Kidney (tissue), 14 donors: ENCODE data around the gene GGT7. TPM values are rescaled to one million over a fixed set of nuclear protein-coding genes. Genes with fewer than 3 reads are reported as not detected.

Experiments used
- DNase-seq, 5 donors: peaks; one replicate each; pipeline ENCODE4 v3.0.0-alpha.2; 2013 to 2020
- FAIRE-seq: peaks from 2 replicates; lab custom pipeline; 2012; peaks lifted over from hg19 to GRCh38; lab: Jason Lieb, UNC
- H3K27ac ChIP-seq, 2 donors: one replicate each; pipeline ENCODE4 v1.7.0; 2013; ENCODE audit warnings: low read depth in 2 of 2, low read length in 2 of 2, inconsistent platforms in 1 of 2
- H3K27me3 ChIP-seq: one replicate; pipeline ENCODE4 v1.7.1; 2013; ENCODE audit warnings: low read length, inconsistent platforms; ENCODE audit not compliant: control insufficient read depth, insufficient read depth
- H3K36me3 ChIP-seq, 3 donors: one replicate each; pipeline versions ENCODE4 v1.7.0 to v1.7.1; 2013; ENCODE audit warnings: low read length in 3 of 3, control low read depth in 1 of 3, inconsistent platforms in 1 of 3; ENCODE audit not compliant: insufficient read depth in 3 of 3, control insufficient read depth in 2 of 3
- H3K4me1 ChIP-seq, 3 donors: one replicate each; pipeline versions ENCODE4 v1.7.0 to v1.7.1; 2013; ENCODE audit warnings: low read length in 3 of 3, inconsistent platforms in 1 of 3, low read depth in 1 of 3; ENCODE audit not compliant: control insufficient read depth in 2 of 3, insufficient read depth in 2 of 3
- H3K4me3 ChIP-seq, 3 donors: one replicate each; pipeline versions ENCODE4 v1.7.0 to v1.8.1; 2013; ENCODE audit warnings: low read length in 3 of 3, control low read depth in 1 of 3, inconsistent platforms in 1 of 3
- H3K9ac ChIP-seq, 3 donors: one replicate each; pipeline versions ENCODE4 v1.7.0 to v1.7.1; 2013; ENCODE audit warnings: low read length in 3 of 3, control low read depth in 1 of 3, inconsistent platforms in 1 of 3
- H3K9me3 ChIP-seq, 3 donors: one replicate each; pipeline versions ENCODE4 v1.7.0 to v1.7.1; 2013; ENCODE audit warnings: low read length in 3 of 3, control low read depth in 1 of 3, inconsistent platforms in 1 of 3; ENCODE audit not compliant: control insufficient read depth in 2 of 3, insufficient read depth in 1 of 3
- CTCF ChIP-seq: IDR thresholded peaks from 3 replicates; pipeline ENCODE4 v1.5.1; 2012; ENCODE audit warnings: mild to moderate bottlenecking, moderate library complexity, borderline replicate concordance; ENCODE audit not compliant: insufficient read depth; ENCODE audit errors: extremely low read depth
- intact Hi-C: fragments of 100-400 bp; cut with DNase I; formaldehyde crosslinking; loops from one replicate; pipeline ENCODE4 v1.11.1; 2022
- polyA plus RNA-seq: library from polyadenylated mRNA; stranded (reverse); fragments of 350-450 nt; fragmentation: Illumina TruSeq; extraction: RNeasy Lipid Tissue Mini Kit (QIAGEN cat#74804); gene quantifications from one replicate; pipeline ENCODE4 v1.2.3, GENCODE V29; 2014; ENCODE audit warnings: low read depth, low replicate concordance; ENCODE audit not compliant: insufficient read depth
- total RNA-seq: library from RNA; stranded (reverse); fragmentation: NEBNext Ultra II Directional; extraction: Animal tissue kit (Norgen Biotek cat#: 25700); gene quantifications from one replicate; pipeline ENCODE4 v1.2.1, GENCODE V29; 2021
- donor health status: control.
- donor health status: control.
- donor health status: control.
- donor health status: control.
- donor health status: control.
- donor health status: DM: yes; HTN: yes; CAD: no.
- donor health status: Normal renal cell carcinoma (clear cell type).

GGT7 gene
- total and polyA plus RNA-seq, 2 donors from 2014 or later: 24.3 to 27.0 TPM

GRCh38 chr20:34852298-34852697 lies 20.4 kb downstream of the GGT7 start:
- Histone ChIP-seq H3K9me3 (no peaks in the 10 kb centered on the region), H3K36me3 (peaks cover 0 to 48% (median 20%) of the 10 kb centered on the region in 3 donors), H3K9ac (no peak overlapping the region), H3K27me3 (no peaks in the 10 kb centered on the region), H3K27ac (no peak overlapping the region), H3K4me3 (no peak overlapping the region), H3K4me1 (no peaks in the 10 kb centered on the region)
- no peak for TF ChIP-seq CTCF
- DNase-seq (no peak), FAIRE-seq (no peak)
- intact Hi-C loops: no loop called here

- intact Hi-C loops: no loop called here
- no peak for DNase-seq
Observed at GRCh38 chr20:34850969-34851368, 21.7 kb downstream of the GGT7 start.

GRCh38 chr20:34849778-34850177 lies 22.9 kb downstream of the GGT7 start:
- DNase-seq (no peak), FAIRE-seq (no peak)
- H3K36me3 ChIP-seq: peaks cover 0 to 32% (median 13%) of the 10 kb centered on the region in 3 donors
- H3K4me3 ChIP-seq: no peak overlapping the region
- no peaks in the 10 kb centered on the region for H3K9me3 ChIP-seq
- H3K27me3 ChIP-seq: no peaks in the 10 kb centered on the region
- TF ChIP-seq CTCF: no peak
- H3K4me1 ChIP-seq: no peaks in the 10 kb centered on the region
- intact Hi-C loops: no loop called here
- no peak overlapping the region for H3K9ac ChIP-seq
- H3K27ac ChIP-seq: no peak overlapping the region

More at GRCh38 chr20:34850969-34851368, 21.7 kb downstream of the GGT7 start:
- H3K9me3 ChIP-seq: no peaks in the 10 kb centered on the region
- peaks cover 0 to 41% (median 17%) of the 10 kb centered on the region in 3 donors for H3K36me3 ChIP-seq
- no peak for FAIRE-seq
- no peak overlapping the region for H3K27ac ChIP-seq
- no peak for TF ChIP-seq CTCF
- H3K4me1 ChIP-seq: no peaks in the 10 kb centered on the region
- H3K27me3 ChIP-seq: no peaks in the 10 kb centered on the region
- H3K9ac ChIP-seq: no peak overlapping the region
- no peak overlapping the region for H3K4me3 ChIP-seq

DNA sequence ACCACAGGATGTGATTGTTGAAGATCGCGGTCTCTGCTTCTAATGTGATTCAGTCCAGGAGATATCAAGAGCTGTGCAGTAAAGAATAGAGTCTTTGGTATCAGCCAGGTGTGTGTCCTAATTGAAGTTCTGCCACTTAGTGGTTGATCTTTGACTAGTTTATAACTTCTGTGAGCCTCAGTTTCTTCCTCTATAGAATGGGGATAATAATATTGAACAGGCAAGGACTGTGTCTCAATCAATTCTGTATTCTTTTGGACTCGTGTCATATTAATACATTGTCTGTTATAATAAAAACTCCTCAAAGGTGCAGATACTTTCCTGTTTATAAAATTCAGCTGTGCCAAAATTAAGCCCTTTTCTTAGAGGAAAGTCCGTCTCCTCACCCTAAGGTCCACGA lies 24.1 kb downstream of the GGT7 start:
- peaks cover 0 to 27% (median 13%) of the 10 kb centered on the region in 3 donors for H3K36me3 ChIP-seq
- no peak for TF ChIP-seq CTCF
- H3K27me3 ChIP-seq: no peaks in the 10 kb centered on the region
- FAIRE-seq (no peak), DNase-seq (no peak)
- no peaks in the 10 kb centered on the region for H3K4me1 ChIP-seq
- no peak overlapping the region for H3K9ac ChIP-seq
- no peak overlapping the region for H3K27ac ChIP-seq
- intact Hi-C loops: no loop called here
- H3K9me3 ChIP-seq: no peaks in the 10 kb centered on the region
- no peak overlapping the region for H3K4me3 ChIP-seq
